NOMO-1 treated with dmso at 0.1 percent for 144 hours (cell line): ENCODE data around the gene SH2D4B.

Experiments
- DNase-seq: peaks from one replicate; lab custom pipeline; 2025; ENCODE audit not compliant: unreplicated experiment; lab: John Stamatoyannopoulos, UW

Gene SH2D4B

DNA sequence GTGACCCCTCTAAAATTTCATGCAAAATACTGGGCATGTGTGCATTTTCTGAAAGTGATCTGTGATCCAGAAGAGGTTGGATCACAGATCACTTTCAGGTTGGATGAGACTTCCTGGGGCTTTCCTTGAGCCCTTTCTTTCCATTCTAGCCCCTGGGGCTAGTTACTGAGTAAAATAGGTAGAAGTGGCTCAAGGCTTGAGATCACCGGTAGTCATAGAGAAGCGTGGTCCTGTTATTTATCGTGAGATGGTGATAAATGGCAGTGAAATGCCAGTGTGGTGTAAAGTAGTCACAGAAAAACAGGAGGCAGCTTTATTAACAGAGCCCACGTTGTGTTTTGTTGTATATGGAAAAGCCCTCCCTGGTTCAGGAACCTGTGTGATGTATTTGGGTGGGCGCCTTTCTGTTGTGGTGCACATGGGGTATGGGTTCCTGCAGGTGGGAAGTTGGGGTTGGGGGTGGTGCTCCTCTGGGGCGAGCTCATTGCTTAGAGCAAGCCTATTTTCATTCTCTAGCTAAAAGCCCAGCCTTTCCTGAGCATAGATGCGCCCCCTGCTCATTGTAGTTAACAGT, 34.0 kb upstream of the SH2D4B start:
- DNase-seq = no peak

DNA sequence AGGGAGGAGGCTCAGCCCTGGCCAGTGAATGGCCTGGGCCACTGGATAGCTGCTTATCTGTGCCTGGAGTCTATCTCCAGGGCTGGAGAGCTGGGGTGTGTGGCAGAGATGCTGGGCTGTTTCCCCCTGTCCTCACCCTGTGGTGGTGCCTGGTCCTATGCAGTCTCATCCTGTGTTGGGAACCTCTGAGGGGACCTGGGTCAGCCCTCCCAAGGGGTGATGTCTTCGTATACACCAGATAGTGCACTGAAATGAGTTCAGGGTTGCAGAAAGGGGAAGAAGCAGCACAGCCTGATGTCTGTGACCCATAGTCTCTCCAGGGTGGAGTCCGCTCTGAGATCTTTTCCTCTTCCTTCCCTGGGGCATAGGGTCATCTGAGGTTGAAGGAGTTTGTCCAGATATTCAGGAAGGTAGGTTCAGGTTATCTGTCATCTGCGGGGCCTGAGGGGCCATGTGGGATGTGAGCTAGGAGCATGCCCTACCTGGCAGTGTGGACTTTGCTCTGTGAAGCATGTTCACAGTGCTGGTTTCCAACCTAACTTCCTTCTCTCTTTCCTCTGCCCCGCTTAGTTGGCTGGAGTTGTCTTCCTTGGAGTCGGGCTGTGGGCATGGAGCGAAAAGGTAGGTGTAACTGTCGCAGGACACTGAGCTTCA, 33.4 kb upstream of the SH2D4B start:
- DNase-seq = peak; percentile 28

DNA sequence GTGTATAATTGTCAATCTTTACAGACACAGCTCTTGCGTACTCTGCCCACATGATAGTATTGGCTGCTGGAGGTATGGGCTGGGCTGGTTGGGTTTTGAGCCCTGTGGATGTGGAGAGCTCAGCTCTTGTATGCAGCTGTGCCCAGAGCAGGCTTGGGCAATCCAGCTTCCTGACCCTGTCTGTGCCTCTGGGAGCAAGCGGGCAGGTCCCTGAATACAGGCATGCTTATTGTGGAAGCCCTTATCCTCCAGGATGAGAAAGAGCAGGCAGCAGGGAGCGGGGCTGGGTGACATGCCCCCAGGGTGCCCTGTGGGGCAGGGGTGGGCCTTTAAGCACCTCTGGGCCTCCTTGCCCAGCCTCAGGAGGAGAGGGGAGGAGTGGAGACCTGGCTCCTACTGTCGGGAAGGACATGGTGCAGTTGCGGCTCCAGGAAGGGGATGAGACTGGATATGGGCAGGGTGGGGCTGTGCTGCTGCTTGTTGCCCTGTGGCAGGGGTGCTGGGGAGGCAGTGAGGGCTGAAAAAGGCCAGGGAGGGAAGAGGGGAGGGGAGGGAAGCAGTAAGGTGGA, 32.7 kb upstream of the SH2D4B start:
- no peak for DNase-seq

DNA sequence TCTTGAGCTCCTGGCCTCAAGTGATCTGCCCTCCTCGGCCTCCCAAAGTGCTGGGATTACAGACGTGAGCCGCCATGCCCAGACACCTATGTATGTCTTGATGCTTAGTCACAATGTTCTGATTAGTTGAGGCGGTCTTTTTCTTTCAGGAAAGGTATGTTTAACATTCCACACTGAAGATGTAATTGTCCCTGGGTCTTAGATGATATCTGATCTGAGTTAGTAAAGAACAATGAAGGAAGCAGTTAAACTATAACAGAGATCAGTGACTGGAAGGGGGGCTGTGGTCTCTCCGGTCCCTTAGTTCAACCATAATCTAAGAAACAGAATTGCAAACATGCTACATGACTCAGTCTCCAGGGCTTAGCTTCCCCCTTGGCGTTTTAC, 31.5 kb upstream of the SH2D4B start:
- DNase-seq = no peak

DNA sequence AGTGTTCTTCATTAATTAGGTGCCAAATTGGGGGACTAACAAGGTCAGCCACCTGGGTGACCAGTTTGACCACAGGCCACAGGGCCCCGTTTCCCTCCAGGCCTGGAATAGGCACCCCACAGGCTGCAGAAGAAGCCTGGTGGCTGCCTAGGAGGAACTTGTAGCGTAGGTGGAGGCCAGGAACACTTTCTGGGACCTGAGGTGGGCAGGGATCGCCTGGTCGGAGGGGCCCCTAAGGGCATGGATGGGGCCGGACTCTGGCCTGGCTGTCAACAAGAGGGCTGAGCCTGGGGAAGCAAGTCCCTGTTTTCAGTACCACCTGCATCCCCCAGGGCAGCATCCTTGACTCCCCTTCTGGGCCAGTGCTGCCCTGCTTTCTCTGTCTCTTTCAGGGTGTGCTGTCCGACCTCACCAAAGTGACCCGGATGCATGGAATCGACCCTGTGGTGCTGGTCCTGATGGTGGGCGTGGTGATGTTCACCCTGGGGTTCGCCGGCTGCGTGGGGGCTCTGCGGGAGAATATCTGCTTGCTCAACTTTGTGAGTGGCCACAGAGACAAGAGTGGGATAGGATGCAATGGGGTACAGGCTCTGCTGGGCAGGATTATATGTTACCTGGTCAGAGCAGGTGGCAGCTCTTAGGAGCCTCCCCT, 30.7 kb upstream of the SH2D4B start:
- no peak for DNase-seq

DNA sequence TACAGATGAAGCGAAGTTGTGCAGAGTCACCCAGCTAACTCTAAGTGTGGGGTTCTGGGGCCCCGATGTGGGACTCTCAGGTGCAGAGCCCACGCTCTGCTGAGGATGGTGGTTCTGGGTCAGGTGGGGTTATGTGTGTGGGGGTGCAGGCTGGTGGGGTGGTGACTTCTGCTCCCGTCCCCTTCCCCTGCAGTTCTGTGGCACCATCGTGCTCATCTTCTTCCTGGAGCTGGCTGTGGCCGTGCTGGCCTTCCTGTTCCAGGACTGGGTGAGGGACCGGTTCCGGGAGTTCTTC, 28.6 kb upstream of the SH2D4B start:
- DNase-seq = no peak

DNA sequence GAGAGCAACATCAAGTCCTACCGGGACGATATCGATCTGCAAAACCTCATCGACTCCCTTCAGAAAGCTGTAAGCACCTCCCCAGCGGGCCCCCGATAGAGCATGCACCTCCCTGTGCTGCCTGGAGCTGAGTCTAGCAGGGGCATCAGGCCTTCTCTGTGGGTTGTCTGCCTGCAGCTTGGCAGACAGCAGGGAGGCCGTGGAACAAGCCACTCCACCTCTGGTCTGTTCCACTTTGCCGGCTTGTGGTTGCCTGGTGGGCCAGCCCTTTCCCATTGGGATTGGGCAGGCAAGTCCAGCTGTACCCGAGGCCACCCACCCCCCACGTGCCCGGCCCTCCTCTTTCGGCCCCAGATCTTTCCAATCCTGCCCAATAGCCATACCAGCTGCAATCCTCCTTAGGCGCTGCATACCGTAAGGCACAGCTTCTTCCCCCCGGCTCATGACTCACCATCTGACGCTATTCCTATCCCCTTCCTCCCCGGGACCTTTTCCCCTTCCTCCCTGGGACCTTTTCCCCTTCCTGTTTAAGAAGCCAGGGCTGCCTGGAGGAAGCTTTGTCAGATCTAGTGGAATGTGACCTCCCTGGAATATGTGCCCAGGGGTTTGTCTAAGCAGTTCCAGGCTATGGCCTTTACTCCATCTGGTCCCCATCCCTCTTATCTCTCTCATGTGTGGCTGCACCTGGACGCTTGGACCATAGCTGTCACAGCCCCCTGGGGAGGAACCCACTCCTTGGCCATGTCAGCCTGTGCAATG, 28.1 kb upstream of the SH2D4B start:
- no peak for DNase-seq

DNA sequence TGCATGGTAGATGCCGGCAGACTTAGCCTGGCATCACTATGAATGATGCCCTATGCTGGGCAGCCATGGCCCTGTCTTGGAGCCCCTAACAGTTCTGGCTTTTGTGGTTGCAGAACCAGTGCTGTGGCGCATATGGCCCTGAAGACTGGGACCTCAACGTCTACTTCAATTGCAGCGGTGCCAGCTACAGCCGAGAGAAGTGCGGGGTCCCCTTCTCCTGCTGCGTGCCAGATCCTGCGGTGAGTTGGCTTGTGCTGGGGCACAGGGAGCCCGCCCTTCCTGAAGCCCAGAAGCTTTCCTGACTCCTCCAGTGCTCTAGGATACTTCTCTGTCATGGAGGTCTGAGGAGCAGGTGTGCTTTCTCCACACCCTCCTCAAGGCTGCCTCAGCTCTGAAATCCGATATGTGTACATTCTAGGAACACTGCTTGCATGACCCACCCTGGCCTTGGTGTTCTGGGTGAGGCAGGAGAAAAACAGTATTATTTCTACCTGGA, 25.6 kb upstream of the SH2D4B start:
- DNase-seq = no peak

DNA sequence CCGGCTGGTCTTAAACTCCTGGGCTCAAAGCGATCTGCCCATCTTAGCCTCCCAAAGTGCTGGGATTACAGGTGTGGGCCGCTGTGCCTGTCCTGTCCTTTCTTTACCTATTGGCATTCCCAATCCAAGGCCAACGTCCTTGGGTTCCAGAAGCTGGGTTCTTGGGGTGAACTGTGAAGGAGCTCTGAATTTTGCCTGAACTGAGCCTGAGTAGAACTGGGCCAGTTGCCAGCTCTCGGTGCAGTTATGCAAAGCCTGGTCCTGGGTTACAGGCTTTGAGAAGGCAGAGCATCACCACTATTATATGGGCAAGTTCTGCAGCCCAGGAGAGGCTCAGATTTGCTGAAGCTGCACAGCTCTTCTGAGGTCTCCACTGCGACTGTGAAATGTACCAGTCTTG, 24.6 kb upstream of the SH2D4B start:
- DNase-seq = no peak

DNA sequence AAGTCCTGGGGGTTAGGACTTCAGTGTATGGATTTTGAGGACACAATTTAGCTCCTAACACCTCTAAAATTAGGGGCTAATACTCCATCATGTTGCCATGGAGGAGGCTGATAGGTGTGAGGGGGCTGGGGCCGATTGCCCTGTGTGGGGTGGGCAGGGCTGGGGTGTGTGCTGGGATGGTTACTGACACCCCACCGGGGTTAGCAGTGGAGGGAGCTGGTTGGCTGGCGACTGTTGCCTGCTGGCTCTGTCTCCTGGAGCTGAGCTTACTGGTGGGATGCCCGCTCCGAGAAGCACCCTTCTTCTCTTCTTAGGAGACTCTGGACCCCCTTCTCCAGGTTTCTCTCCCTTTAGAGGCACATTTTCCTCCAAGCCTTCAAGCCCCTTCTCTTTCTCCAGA, 22.2 kb upstream of the SH2D4B start:
- no peak for DNase-seq

DNA sequence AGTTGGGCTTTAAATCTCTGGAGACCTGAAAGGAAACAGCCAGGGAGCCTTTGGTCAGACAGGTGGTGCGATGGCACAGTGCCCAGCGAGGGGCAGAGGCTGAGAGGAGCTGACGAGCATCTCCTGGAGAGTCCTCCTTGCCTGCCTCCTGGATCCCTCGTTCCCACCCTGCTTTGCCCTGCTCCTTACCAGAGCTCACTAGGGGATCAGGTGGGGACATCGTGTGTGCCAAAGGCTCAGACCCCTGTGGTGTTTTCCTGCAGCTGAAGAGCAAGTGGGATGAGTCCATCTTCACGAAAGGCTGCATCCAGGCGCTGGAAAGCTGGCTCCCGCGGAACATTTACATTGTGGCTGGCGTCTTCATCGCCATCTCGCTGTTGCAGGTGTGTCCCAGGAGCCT, 21.8 kb upstream of the SH2D4B start:
- no peak for DNase-seq

DNA sequence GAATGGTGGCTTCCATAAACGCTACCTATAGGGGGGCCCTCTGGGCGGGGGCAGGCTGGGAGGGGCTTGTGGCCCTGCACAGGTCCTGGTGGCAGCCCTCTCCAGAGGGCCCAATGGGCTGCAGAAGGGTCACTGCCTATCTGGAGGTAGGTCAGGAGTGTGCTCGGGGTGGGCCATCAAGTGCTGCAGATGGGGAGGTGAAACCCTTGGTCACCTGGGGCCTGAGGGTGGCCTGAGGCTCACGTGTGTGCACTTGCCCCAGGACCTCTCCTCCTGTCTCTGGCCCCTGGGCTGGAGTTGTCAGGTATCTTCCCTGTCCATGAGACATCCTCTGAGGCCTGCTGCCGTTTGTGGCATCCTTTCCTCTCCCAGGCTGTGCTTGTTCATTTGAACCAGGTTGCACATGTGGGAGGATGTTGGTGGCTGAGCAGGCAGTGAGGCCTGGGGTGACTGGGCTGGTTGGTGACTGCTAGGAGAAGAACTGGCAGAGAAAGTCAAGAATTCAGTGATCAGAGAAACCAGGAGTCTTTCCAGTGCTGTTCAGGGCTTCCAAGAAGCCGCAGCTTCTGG, 21.1 kb upstream of the SH2D4B start:
- no peak for DNase-seq

DNA sequence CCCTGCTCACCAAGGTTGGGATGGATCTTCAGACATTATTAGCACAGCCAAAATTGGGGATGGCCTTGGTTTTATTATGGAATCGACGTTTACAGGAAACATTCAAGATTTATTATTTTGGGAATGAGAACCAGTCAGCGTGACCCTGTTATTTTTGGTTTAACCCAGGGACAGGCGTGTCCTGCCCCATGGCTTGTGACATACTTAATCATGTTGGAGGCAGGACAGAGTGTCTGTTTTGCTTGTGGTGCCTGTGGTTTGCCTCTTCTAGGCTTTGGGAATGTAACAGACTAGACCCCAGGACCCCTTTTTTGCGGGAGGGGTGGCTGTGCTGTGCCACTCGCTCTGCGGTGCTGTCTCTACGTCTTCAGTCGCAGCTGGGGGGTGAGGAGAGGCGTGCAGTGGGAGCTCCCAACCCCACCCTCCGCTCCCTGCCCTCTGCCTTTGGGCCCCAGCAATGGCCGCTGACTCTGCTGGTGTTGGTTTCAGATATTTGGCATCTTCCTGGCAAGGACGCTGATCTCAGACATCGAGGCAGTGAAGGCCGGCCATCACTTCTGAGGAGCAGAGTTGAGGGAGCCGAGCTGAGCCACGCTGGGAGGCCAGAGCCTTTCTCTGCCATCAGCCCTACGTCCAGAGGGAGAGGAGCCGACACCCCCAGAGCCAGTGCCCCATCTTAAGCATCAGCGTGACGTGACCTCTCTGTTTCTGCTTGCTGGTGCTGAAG, 20.1 kb upstream of the SH2D4B start:
- no peak for DNase-seq

DNA sequence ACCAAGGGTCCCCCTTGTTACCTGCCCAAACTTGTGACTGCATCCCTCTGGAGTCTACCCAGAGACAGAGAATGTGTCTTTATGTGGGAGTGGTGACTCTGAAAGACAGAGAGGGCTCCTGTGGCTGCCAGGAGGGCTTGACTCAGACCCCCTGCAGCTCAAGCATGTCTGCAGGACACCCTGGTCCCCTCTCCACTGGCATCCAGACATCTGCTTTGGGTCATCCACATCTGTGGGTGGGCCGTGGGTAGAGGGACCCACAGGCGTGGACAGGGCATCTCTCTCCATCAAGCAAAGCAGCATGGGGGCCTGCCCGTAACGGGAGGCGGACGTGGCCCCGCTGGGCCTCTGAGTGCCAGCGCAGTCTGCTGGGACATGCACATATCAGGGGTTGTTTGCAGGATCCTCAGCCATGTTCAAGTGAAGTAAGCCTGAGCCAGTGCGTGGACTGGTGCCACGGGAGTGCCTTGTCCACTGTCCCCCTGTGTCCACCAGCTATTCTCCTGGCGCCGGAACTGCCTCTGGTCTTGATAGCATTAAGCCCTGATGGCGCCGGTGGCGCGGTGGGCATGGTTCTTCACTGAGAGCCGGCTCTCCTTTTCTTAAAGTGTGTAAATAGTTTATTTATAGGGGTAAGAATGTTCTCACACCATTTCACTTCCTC, 19.4 kb upstream of the SH2D4B start:
- peak; percentile 22 for DNase-seq

DNA sequence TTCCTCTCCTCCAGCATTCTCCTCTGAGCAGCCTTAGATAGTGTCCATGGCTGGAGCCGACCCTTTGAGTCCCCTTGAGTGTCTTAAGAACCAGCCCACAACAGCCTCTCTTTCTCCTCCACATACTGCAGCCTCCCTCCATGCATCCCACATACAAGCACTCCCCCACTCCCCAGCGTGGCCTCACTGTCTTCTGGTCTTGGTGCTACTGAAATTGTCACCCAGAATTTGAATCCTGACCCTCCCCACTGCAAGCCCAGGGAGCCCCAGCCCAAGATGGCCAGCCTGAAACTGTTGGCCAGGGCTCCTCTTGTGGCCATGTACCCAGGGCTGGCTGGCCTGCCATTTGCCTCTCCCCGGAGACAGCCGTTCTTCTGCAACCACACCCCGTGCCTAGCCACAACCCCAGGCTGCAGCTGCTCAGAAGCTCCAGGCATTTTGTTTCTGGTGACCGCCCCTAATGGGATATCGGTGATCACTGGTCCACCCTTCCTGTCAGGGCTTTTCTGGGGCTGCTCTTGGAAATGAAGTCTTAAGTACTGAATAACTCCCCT, 18.8 kb upstream of the SH2D4B start:
- DNase-seq = no peak

DNA sequence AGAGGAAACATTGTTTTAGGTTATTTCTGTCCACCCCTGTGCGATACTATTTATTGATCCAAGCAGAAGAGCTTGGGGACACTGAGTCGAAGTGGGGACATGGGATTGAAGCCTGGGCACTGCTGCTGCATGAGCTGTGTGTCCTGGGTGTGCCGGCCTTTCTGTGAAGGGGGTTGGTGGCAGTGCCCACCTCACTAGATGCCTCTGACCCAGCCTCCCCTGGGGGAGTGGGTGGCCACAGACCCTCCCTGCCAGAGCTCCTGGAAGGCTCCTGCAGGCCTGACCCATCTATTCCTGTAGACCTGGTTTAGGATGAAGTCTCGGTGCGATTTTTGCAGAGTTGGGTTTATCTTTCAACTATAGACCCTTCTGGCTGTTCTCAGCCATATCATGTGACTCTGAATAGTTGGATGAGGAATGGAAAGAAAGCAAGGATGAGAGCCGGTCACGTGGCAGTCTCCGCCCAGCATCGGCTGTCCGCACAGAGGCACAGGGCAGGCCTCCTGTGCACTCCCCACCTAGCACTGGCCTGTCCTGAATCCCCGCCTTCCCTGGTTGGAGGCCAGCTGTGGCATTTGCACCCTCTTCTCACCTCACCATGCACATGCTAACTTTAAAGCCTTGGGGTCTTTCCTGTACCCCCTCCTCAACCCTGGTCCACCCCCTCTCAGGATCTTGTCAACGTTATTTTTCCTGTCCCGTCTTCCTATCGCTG, 17.6 kb upstream of the SH2D4B start:
- DNase-seq = no peak

DNA sequence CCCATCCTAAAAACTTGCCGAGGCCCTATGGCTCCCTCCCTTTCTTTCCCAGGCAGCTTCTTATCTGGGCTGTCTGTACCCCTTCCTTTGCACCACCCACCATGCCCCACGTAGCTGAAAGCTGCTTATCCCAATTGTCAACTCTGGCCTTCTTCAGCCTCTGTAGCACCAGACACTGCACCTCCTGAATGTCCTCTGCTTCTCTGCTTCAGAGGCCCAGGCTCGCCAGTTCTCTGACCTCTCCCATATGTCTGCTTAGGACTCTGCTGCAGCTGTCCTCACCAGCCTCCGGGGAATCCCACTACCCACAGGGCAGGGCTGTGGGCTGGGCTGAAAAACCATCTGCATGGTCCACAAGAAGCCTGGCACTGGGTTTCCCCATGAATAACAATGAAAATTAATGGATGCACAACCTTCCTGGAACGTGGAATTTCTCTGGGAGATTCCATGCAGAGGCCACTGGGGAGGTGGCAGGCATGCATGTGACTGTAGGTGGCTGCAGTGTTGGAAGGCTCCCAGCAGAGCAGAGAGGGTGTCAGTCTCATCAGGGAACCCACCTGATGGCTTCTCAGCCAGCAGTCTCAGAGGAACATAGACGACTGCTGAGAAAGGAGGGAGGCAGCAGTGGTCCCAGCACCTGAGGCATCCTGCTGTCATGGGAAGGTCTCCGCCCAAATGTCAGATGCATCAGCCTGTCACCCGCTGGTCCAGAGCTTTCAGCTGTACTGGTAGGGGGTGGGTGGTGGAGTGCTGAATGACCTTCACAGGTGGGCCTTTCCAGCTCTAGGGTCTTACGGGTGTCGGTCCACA, 16.8 kb upstream of the SH2D4B start:
- no peak for DNase-seq

DNA sequence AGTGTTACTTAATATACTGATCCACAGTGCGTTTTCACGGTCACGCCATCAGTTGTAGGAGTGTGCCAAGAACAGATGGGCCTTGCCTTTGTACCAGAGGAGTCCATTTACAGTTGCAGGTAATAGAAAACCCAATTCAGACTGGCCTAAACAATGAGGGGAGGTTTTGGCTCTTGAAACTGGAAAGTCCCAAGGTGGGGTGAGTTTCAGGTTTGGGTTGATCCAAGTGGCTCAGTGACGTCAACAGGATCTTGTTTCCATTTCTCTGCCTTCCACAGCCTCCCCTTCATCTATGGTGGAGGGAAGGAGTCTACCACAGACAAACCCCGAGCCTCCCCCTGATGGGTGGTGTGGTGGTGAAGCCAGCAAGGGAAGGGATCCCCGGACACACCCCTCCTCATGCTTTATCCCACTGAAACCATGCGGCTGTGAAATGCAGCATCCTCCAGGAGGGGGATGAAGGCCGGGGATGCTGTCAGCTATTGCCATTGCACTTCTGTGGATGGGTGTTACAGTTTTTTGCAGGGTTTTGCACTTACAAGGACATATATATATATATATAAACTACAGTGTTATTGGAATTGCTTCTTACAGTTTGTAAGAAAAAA, 14.8 kb upstream of the SH2D4B start:
- no peak for DNase-seq
